Measurements from ENCODE around the gene BABAM2.

Gene BABAM2

GRCh38 chr2:28166956-28167355 lies 276.4 kb downstream of the BABAM2 start:
- peak; percentile 87 for DNase-seq

GRCh38 chr2:28168376-28168775 lies 277.8 kb downstream of the BABAM2 start:
- DNase-seq, result no peak

- DNase-seq, result no peak
Measured at GRCh38 chr2:28169492-28169891, 279.0 kb downstream of the BABAM2 start.

DNA sequence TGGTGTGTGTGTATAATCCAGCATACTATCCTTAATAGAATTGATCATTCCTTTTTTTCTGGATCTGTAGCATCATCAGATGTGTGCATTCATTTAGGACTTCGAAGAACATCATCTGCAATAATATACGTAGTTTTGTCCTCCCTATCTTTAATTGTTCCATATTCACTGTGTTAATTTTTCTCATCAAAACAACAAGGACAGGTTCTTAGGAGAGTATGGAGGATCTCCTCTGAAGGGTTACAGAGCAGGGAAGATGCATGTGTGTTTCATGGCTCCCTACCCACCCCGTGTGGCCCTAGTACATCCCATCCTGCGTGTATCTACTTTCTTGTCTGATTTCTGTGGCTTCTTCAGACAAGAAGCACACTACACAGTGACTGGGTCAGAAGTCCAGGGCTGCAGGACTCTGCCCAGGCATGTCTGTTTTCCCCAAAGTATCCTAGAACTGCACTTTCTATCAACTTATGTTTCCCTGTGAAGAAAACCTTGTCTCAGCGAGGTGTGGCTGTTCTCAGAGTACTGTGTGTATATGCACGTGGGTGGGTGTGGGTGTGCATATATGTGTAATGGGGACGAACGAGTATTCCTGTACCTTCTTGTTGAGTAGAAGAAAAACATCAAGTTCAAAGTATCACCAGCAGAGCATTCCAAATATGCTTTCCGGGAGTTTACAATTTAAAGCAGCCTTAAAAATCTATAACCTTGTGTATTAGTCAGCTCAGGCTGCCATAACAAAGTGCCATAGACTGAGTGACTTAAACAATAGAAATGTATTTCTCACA lies 281.8 kb downstream of the BABAM2 start:
- peak; percentile 51 for DNase-seq

GRCh38 chr2:28173377-28173776 lies 282.8 kb downstream of the BABAM2 start:
- no peak for DNase-seq

DNA sequence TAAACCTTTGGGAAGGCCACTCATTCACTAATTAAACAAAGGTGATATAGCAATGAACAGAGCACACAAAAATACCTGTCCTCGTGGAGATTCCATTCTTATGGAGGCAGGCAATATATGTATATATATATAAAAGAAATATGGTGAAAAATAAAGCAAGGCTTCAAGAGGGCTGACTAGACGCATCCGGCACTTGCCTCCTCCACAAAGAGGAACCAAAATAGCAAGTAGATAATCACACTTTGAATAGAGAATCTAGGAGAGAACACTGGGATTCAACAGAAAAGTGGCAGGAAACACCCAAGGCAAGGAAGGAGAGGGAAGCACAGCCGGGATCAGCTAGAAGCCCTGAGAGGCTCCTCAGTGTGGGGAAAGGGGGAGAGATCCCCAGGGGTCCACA lies 283.7 kb downstream of the BABAM2 start:
- DNase-seq, result no peak

GRCh38 chr2:28175028-28175427 lies 284.5 kb downstream of the BABAM2 start:
- no peak for DNase-seq

DNA sequence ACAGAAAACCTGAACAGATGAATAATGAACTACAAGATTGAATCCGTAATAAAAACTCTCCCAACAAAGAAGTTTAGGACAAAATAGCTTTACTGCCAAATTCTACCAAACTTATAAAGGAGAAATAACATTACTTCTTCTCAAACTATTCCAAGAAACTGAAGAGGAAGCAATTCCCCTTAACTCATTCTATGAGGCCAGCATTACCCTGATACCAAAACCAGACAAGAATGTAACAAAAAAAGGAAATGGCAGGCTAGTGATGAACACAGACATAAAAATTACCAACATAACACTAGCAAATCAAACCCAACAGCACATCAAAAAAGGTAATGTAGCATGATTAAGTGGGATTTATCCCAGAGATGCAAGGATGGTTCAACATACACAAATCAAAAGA lies 288.4 kb downstream of the BABAM2 start:
- DNase-seq, result no peak

- no peak for DNase-seq
Measured at GRCh38 chr2:28181801-28182200, 291.3 kb downstream of the BABAM2 start.

GRCh38 chr2:28182348-28182747 lies 291.8 kb downstream of the BABAM2 start:
- no peak for DNase-seq

DNA sequence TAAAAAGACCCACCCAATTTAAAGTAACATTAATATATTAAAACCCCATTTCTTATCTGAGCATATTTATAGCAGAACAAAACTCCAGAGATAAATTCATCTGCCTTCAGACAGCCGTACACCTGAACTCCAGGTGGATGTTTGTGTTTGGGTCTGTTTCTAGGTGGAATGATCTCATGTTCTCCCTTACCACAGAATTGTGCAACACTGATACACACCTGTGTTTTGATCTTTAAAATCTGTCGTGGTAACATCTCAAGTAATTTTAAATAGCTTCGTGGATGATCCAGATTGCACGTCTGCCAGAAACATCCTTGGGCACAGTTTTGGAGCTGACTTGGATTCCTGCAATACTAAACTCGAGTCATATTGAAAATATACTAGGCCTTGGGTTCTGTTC lies 294.6 kb downstream of the BABAM2 start:
- DNase-seq, result peak; percentile 52

DNA sequence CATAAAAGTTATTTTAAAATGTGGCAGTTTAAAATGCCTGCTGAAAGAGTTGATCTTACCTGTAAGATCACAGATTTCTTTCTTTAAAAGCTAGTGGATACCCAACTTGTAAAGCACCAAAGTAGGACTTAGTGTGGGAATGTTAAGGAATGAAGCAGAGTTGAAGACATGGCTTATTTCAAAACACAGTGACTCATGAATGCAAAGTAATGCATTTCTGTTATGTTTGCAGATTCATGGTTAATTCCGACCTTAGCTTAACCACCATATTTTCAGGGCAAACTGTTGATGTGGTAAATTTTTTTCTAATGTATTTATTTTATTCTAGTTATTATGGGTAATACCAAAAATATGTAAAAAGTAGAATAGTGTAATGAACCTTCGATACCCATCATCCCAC lies 295.4 kb downstream of the BABAM2 start:
- DNase-seq, result peak; percentile 91

DNA sequence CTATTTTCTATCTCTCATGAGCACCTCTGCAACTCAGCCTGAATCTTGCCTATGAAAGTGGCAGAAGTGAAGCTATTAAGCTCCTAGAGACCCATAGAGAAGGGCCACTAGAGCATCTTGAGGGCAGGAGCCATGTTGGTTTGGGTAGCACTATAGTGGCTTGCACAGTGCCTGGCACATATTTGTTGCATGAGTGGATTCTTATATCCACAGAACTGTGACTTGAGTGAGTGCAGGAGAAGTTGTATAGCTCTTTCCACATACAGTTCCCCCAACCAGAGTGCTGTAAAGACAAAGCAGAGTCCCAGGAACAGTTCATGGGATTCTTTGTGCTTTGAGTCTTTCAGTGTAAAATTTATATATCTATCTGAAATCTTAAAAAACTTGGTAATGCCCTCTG lies 296.7 kb downstream of the BABAM2 start:
- no peak for DNase-seq

GRCh38 chr2:28188436-28188835 lies 297.9 kb downstream of the BABAM2 start:
- no peak for DNase-seq

DNA sequence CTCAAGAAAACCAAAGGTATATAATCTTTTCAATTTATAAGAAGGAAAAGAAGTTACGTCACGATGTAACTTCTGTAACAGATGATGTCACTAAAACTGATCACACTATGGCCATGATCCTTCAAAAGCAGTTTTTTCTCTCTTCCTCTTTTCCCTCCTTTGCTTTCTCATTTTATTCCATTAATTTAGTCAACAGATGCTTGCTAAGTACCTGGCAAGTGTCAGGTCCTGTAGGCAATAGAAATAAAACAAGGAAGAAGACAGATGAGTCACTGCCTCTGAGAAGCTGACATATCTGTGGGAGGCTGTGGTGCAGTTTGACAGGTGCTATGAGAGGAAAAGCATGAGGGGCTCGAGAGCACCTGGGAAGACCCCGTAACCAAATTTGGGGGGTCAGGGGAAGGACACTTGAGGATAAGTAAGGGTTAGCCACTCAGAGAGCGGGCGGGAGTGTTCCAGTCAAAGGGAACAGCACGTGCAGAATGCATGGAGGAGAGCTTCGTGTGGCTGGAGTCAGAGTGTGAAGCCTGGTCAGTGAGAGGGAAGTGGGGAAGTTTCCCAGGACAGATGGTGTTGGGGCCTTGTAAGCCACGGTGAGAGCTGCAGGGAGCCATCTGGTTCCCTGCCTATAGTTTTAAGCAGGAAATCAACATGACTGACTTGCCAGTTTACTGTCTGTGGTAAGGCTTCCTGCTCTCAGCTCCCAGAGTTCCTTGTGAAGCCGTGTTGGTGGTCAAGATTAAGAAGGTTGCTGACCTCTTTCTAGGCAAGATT lies 303.3 kb downstream of the BABAM2 start:
- no peak for DNase-seq

GRCh38 chr2:28199995-28200679 lies 309.6 kb downstream of the BABAM2 start:
- peak; percentile 10 for DNase-seq

GRCh38 chr2:28201671-28202180 lies 311.2 kb downstream of the BABAM2 start:
- DNase-seq, result no peak

DNA sequence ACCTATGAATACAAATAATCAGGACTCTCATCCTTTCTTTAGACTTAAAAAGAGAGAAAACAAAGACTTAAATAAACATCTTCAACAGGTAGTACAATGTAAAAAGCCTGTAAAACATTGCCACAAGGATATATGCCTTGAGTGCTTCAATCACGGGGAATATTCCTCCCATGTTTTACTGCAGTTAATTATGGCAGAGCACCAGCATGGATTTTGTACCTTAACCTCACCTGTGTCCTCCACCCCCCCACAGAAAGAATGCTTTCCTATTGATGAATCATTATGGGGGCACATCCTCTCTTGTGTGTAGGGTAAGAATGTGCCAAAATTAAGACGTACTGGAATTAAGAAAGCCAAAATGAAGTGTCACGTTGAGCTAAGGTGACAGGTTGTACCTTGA lies 312.2 kb downstream of the BABAM2 start:
- no peak for DNase-seq

DNA sequence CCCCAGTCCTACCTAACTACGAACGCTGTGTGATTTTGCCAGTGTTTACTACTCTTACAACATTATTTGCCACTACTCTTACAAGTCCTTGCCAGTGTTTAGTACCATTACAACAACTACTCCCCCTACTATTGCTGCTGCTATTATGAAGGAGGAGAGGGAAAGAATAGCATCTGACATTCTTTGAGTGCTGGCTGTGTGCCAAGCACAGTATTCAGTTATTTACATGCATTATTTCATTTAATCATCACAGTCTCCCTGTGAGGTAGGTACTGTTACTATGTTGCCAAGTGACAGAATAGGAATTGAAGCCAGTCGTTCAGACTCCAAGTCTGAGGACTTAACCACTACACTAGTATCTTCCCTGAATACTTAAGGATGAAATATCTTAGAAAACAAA lies 316.2 kb downstream of the BABAM2 start:
- DNase-seq, result peak; percentile 45

DNA sequence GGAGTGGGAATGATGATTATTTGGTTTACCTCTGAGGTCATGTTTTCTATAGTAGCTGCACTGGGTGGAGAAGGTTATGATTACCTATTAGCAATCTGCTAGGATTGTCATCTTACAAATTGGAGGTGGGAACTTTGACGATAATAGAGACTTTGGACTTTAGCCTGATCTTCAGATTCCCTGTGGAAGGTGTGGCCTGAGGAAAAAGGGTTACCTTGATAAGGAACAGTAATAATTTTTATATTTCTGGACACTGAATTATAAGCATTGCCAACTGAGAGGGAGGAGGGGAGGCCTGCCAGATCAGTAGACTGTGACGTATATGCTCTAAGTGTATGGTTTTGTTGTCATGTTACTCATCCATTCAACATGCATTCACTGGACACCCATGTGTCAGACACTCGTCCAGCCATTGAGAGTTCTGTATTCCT lies 318.7 kb downstream of the BABAM2 start:
- peak; percentile 44 for DNase-seq

DNA sequence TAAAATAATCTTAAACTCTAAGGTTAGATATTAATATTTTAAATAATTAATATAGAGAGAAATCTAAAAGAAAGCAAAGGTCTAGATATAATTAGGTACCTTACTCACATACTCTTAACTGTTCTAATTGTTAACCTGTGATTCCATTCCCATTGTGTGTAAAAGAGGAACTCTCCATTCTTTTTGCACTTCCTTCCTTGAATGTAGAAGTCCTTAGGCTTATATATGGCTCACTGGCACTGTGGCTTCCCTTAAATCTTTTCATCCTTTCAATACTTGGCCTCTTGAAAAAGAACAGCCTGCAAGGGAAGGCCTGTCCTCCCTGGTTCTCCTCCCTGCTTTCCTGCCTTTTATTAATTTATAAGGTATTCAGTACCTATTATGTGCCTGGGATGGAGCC lies 319.3 kb downstream of the BABAM2 start:
- DNase-seq, result no peak

GRCh38 chr2:28210535-28210934 lies 320.0 kb downstream of the BABAM2 start:
- DNase-seq, result no peak

DNA sequence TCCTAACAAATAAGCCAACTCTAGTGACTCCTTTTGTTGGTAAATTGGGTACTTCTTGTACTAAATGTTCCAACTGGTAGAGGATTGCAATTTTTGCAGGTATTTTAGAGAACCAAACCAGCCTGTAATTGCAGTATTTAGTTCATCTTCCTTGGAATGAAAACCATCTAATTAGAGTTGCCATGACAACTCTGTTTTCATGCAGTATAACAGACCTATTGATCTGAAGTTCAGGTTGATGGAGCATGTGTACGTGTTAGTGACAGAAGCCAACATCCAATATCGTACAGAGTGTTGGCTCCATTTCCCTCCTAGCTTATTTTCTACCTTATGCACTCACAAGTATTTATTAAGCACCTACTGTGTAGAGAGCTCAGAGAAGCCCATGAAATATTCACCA lies 325.8 kb downstream of the BABAM2 start:
- no peak for DNase-seq
